Stimulated activated naive CD8-positive, alpha-beta T cell treated with anti-CD3 and anti-CD28 coated beads, Interleukin-15, amount 100 ng/mL, for 72 hours (primary cell): ENCODE measurements around the gene NCK2.
"Not testable (repeated sequence)": the region's sequence is repeated elsewhere in the genome, so short reads cannot be mapped to it uniquely, and the experiment has no call there.

Experiments used
- ATAC-seq: fragments of 150-1000 bp; cut with Tn5 transposase; 2 replicates; pipeline ENCODE4 v1.10.0; 2021; ENCODE audit warnings: mild to moderate bottlenecking, moderate library complexity
- DNase-seq, 2 donors: peaks; one replicate each; pipeline ENCODE4 v3.0.0; 2021 to 2022
- H3K27ac Mint-ChIP-seq, 2 donors: one replicate each; pipeline ENCODE4 v1.8.0; 2022; ENCODE audit warnings: mild to moderate bottlenecking in 2 of 2, mixed read lengths in 2 of 2, moderate library complexity in 2 of 2
- H3K27me3 Mint-ChIP-seq: one replicate; pipeline ENCODE4 v1.8.0; 2022; ENCODE audit warnings: mixed read lengths
- H3K4me1 Mint-ChIP-seq: one replicate; pipeline ENCODE4 v1.8.0; 2022; ENCODE audit warnings: mild to moderate bottlenecking, mixed read lengths
- H3K4me3 Mint-ChIP-seq, 2 donors: one replicate each; pipeline ENCODE4 v1.8.0; 2022; ENCODE audit warnings: mild to moderate bottlenecking in 2 of 2, mixed read lengths in 2 of 2, moderate library complexity in 1 of 2
- H3K9me3 Mint-ChIP-seq, 2 donors: one replicate each; pipeline ENCODE4 v1.8.0; 2022; ENCODE audit warnings: mixed read lengths in 2 of 2

Gene NCK2

DNA sequence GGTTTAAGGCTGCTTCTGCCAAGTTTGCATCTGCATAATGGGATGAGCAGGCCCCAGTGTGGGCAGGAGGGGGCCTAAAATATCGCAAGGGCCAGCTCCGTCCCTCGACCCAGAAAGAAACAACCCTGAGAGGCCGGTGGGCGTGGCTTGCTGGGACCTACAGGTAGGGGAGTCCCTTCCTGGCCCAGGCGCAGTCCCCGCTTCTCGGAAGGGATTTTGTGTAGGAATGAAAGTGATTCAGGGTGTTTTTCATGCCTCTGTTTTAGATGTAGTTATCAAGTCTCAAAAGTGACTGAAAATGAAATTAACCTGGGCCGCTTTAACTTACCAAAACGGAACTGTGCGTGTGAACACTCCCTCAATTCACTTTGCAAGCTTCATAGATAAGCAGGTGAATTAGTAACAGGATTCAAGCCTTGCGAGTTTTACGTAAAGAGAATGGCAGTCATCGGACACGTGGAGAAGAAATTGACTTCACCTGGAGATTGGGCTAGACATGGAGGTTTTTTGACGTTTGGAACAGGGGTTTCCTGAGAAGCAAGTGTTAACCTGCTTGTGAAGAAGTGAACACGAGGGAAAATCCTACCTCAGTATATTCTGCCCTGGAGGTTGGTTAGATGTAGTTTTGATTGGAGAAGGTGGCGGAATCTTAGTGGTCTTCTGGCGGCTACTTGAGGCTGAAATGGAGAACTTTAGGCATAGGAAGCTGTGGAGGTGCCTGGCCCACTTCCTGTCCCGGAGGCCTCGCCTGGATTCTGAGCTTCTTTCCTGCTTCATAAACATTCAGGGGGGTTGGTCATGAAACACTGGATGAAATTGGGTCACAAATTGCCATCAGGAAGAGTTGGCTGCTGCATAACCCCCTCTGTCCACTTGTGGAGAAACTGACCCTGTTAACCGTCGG is 1.7 kb downstream of the NCK2 start:
- Mint-ChIP-seq H3K4me1 (peaks cover 79% of the 10 kb centered on the region), H3K27ac (peak overlapping the region; percentile 95 to 97), H3K9me3 (no peaks in the 10 kb centered on the region), H3K4me3 (peak overlapping the region; percentile 86 to 92), H3K27me3 (no peaks in the 10 kb centered on the region)
- ATAC-seq (peak; percentile 78), DNase-seq (peak; percentile 81 to 93)

DNA sequence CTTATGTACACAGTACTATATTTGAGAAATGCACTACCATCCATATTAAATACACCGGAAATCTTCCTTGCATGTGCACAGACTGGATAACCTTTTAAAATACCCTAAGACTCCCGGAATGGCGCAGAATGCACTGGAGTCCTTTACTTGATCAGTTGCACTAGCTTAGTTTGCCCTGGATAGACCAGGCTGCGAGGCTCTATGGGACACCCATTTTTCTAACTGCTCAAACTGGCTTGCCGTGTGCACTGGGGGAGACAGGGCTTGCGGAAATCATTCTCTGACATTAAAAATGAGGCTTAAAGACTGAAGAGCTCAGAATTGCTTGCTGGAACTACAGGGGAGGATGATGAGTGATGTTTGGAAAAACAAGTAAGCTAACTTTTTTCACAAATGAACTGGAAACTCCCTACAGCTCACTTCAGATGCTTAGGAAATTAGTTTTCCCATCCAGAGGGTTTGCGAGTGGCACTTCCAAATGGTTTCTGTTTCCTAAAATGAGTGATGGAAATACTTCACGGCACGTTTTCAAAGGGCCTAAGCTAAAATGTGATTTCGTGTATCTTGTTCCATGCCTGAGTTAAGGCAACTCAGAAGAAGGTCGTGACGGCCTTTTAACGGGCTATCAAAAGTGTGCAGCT is 2.7 kb downstream of the NCK2 start:
- Mint-ChIP-seq H3K4me1 (peaks cover 76% of the 10 kb centered on the region), H3K9me3 (no peaks in the 10 kb centered on the region), H3K27me3 (no peaks in the 10 kb centered on the region), H3K27ac (peak overlapping the region; percentile 85 to 95), H3K4me3 (peak overlapping the region; percentile 86 to 92)
- DNase-seq (no peak), ATAC-seq (no peak)

- no peak for ATAC-seq
- H3K4me3 Mint-ChIP-seq = peak overlapping the region; percentile 86 to 92
- DNase-seq = no peak
- no peaks in the 10 kb centered on the region for H3K27me3 Mint-ChIP-seq
- H3K27ac Mint-ChIP-seq = peak overlapping the region; percentile 43 to 95
- peaks cover 76% of the 10 kb centered on the region for H3K4me1 Mint-ChIP-seq
- no peaks in the 10 kb centered on the region for H3K9me3 Mint-ChIP-seq
Measured at GRCh38 chr2:105747991-105748390, 3.3 kb downstream of the NCK2 start.

GRCh38 chr2:105748566-105748965 is 3.9 kb downstream of the NCK2 start:
- Mint-ChIP-seq H3K9me3 (no peaks in the 10 kb centered on the region), H3K4me1 (peaks cover 76% of the 10 kb centered on the region), H3K4me3 (peak overlapping the region; percentile 86 to 92), H3K27ac (peak overlapping the region in 1 of 2 donors; percentile 95), H3K27me3 (no peaks in the 10 kb centered on the region)
- no peak for DNase-seq
- no peak for ATAC-seq

DNA sequence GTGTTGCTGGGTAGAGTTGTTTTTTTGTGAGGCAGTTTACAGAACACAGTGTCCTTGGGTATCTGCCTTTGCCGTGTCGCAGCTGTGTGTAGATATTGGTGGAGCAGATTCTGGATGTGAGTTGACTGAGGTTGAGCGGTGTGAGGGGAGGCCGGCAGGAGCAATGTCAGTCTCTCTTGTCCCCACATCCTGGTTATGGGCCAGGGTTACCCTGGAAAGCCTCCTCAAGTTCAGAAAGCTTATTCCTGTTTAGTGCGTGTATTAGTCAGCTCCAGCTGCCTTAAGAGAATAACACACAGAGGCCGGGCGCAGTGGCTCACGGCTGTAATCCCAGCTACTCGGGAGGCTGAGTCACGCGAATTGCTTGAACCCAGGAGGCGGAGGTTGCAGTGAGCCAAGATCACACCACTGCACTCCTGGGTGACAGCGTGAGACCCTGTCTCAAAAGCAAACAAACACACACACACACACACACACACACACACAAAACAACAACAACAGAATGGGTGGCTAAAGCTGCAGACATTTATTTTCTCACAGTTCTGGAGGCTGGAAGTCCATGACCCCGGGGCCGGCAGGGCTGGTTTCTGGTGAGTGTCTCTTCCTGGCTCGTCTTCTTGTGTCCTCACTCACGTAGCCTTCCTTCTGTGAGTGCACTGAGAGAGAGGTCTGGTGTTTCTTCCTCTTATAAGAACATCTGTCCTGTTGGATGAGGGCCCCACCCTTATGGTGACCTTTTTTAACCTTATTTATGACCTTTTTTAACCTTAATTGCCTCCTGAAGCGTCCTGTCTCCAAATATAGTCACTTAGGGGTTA is 5.1 kb downstream of the NCK2 start:
- H3K9me3 Mint-ChIP-seq = no peaks in the 10 kb centered on the region
- peak in 1 of 2 donors; percentile 42 for DNase-seq
- H3K4me3 Mint-ChIP-seq = peak overlapping the region; percentile 86 to 92
- H3K27me3 Mint-ChIP-seq = no peaks in the 10 kb centered on the region
- peak; percentile 4 for ATAC-seq
- peak overlapping the region; percentile 93 to 95 for H3K27ac Mint-ChIP-seq
- peaks cover 82% of the 10 kb centered on the region for H3K4me1 Mint-ChIP-seq

GRCh38 chr2:105750735-105751134 is 6.0 kb downstream of the NCK2 start:
- Mint-ChIP-seq H3K4me1 (peaks cover 91% of the 10 kb centered on the region), H3K9me3 (no peaks in the 10 kb centered on the region), H3K4me3 (peak overlapping the region; percentile 86 to 92), H3K27ac (peak overlapping the region; percentile 93 to 95), H3K27me3 (no peaks in the 10 kb centered on the region)
- no peak for ATAC-seq
- no peak for DNase-seq

DNA sequence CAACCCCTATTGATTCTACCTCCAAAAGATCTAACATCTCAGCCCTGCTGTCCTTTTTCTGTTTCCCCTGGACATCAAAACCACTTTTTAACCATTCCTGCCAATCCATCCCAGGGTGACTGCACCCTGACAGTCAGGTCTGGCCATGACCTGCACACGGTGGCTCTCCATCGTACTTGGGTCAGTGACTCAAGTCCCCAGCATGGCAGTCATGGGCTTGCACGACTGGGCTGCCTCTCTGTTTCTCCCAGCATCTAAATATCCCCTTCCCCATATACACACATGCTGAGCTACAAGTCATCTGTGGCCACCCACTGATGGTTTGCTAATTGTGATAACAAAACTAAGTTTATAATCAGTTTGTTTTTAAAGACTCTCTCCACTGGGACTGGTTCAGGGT is 6.6 kb downstream of the NCK2 start:
- ATAC-seq (no peak), DNase-seq (no peak)
- peaks cover 96% of the 10 kb centered on the region for H3K4me1 Mint-ChIP-seq
- H3K4me3 Mint-ChIP-seq = peak overlapping the region; percentile 86 to 92
- no peaks in the 10 kb centered on the region for H3K9me3 Mint-ChIP-seq
- peak overlapping the region in 1 of 2 donors; percentile 95 for H3K27ac Mint-ChIP-seq
- H3K27me3 Mint-ChIP-seq = no peaks in the 10 kb centered on the region

- Mint-ChIP-seq H3K4me3 (peak overlapping the region; percentile 59 to 77), H3K4me1 (peaks cover 97% of the 10 kb centered on the region), H3K27me3 (no peaks in the 10 kb centered on the region), H3K27ac (peak overlapping the region; percentile 88 to 97), H3K9me3 (no peaks in the 10 kb centered on the region)
- ATAC-seq (peak; percentile 22), DNase-seq (no peak)
Measured at GRCh38 chr2:105752691-105753358, 8.1 kb downstream of the NCK2 start.

GRCh38 chr2:105753380-105753779 is 8.7 kb downstream of the NCK2 start:
- DNase-seq (no peak), ATAC-seq (no peak)
- Mint-ChIP-seq H3K27me3 (no peaks in the 10 kb centered on the region), H3K27ac (peak overlapping the region; percentile 88 to 97), H3K9me3 (no peaks in the 10 kb centered on the region), H3K4me3 (peak overlapping the region; percentile 59 to 77), H3K4me1 (peaks cover 97% of the 10 kb centered on the region)

DNA sequence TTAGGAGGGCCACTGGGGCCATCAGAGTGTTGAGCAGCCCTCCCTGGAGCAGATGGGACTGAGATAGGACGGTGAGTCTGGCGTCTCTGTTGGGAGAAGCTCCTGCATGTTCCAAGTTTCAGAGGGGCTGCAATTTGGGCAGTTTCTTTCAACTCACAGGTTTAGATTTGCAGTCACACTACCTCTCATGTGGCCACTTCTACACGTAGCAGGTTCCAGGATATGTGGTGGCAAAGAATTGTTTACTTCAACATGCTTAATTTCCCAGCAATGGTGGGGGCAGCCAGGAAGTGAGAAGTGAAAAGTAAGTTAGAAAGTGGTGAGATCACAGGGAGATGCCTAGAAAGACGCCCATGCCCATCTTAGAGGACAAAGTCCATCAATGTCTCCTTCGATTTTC is 9.3 kb downstream of the NCK2 start:
- DNase-seq (peak in 1 of 2 donors; percentile 73), ATAC-seq (peak; percentile 82)
- H3K4me3 Mint-ChIP-seq = peak overlapping the region; percentile 59 to 77
- H3K4me1 Mint-ChIP-seq = peaks cover 97% of the 10 kb centered on the region
- peak overlapping the region; percentile 88 to 97 for H3K27ac Mint-ChIP-seq
- no peaks in the 10 kb centered on the region for H3K9me3 Mint-ChIP-seq
- H3K27me3 Mint-ChIP-seq = no peaks in the 10 kb centered on the region

DNA sequence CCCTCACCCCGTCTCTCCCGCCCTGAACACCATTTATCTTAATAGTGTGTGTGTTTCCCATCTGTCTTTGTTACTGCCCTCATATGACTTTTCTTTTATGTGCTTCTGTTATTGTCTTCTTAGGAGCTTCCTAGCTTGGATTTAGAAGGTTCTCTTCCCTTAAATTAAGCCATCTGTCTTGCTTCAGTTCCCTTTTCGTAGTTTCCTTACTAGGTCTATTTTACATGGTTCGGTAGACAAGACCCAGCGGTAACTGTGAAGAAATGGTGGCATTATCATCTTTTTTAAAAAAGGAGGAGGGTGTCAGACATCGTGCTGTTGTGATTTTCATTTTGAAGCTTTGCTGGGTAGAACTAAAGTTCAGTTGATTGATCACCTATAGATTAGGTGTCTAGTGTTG is 10.3 kb downstream of the NCK2 start:
- no peaks in the 10 kb centered on the region for H3K27me3 Mint-ChIP-seq
- ATAC-seq = no peak
- H3K4me3 Mint-ChIP-seq = peak overlapping the region; percentile 59 to 77
- peak overlapping the region; percentile 88 to 97 for H3K27ac Mint-ChIP-seq
- DNase-seq = no peak
- H3K4me1 Mint-ChIP-seq = peaks cover 97% of the 10 kb centered on the region
- no peaks in the 10 kb centered on the region for H3K9me3 Mint-ChIP-seq

DNA sequence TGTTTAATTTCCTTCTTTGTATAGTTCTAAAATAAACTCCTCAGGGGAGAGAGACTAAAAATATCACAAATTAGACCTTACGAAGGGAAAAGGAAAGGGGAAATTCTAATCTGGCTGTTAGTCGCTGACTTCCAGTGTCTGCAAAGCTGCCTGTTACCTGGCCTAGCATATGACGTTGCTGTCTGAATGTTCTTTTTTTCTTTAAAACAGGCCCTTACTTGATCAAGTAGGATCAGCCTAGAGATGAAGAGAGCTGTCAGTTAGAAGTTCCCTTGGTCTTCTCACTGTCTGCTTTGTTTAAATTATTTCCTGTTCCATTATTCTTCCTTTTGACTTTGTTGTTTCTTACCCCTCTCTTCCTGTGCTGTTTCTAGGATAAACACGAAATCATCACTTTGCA is 11.2 kb downstream of the NCK2 start:
- ATAC-seq = no peak
- no peaks in the 10 kb centered on the region for H3K27me3 Mint-ChIP-seq
- peaks cover 97% of the 10 kb centered on the region for H3K4me1 Mint-ChIP-seq
- DNase-seq = no peak
- peak overlapping the region; percentile 37 to 88 for H3K27ac Mint-ChIP-seq
- H3K4me3 Mint-ChIP-seq = peak overlapping the region; percentile 59 to 77
- no peaks in the 10 kb centered on the region for H3K9me3 Mint-ChIP-seq

DNA sequence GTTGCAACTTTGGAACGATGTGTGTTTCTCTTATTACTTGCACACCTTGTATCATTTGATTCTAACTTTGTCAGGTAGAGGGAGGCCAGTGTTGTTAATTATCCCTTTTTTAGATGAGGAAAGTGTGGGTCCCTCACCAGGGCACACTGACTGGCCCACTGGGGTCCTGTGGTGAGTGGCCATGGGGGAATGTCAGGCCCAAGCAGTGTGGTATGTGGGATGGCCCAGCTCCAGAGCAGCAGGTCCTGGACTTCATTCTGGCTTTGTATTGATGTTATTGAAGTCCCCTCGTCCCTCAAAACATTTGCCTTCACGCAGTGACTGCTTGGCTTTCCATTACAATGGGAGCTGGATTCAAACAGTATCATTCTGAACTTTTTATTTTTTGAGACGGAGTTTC is 11.7 kb downstream of the NCK2 start:
- DNase-seq (no peak), ATAC-seq (no peak)
- no peaks in the 10 kb centered on the region for H3K9me3 Mint-ChIP-seq
- no peaks in the 10 kb centered on the region for H3K27me3 Mint-ChIP-seq
- peak overlapping the region; percentile 88 to 93 for H3K27ac Mint-ChIP-seq
- peaks cover 97% of the 10 kb centered on the region for H3K4me1 Mint-ChIP-seq
- peak overlapping the region; percentile 59 to 77 for H3K4me3 Mint-ChIP-seq

- Mint-ChIP-seq H3K4me3 (peak overlapping the region; percentile 59 to 77), H3K4me1 (peaks cover 97% of the 10 kb centered on the region), H3K27ac (peak overlapping the region; percentile 88 to 93)
- H3K27me3 Mint-ChIP-seq, ATAC-seq, DNase-seq, H3K9me3 Mint-ChIP-seq: not testable (repeated sequence)
Measured at GRCh38 chr2:105756865-105757264, 12.2 kb downstream of the NCK2 start.

DNA sequence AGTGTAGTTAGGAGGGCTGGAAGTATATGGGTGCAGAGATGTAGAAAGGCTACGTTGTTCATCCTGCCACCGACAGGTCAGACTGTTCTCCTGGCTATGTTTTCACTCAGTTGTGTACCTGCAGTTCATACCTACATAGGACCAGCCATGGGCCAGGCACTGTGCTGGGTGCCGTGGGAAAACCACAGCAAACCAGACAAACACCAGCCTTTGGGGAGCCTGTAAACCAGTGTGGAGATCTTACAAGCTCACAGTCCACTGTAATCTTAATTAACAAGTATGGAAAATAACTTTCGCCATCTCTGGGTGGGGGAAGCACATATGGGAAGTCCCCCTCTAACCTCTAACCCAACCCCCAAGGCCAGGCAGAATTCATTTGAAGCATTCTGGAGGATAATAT is 12.7 kb downstream of the NCK2 start:
- Mint-ChIP-seq H3K27ac (peak overlapping the region; percentile 88 to 93), H3K27me3 (no peaks in the 10 kb centered on the region), H3K4me3 (peak overlapping the region; percentile 59 to 77), H3K4me1 (peaks cover 100% of the 10 kb centered on the region), H3K9me3 (no peaks in the 10 kb centered on the region)
- ATAC-seq = peak; percentile 19
- DNase-seq = no peak
